ENCODE measurements around the gene GAB2. TPM values are rescaled to one million over a fixed set of nuclear protein-coding genes. Genes with fewer than 3 reads are reported as not detected.
A peak's percentile ranks its signal among the peaks of the same experiment; 100 is the strongest.
"Not testable (repeated sequence)": the region's sequence is repeated elsewhere in the genome, so short reads cannot be mapped to it uniquely, and the experiment has no call there.

The GAB2 gene
- total and polyA plus RNA-seq, 5 experiments from 2014 or later = 0.16 to 3.0 (median 1.0) TPM; not detected in 1

- DNase-seq (no peak), ATAC-seq (no peak)
- Mint-ChIP-seq H3K27me3 (no peaks in the 10 kb centered on the region), H3K4me3 (no peak overlapping the region), H3K4me1 (peaks cover 2 to 25% (median 11%) of the 10 kb centered on the region in 4 donors), H3K36me3 (no peaks in the 10 kb centered on the region), H3K9me3 (no peaks in the 10 kb centered on the region), H3K27ac (peak overlapping the region in 1 of 10 donors; percentile 27)
- POLR2A ChIA-PET = no interaction called here
Observed at GRCh38 chr11:78230161-78230877, 187.3 kb downstream of the GAB2 start.

- Mint-ChIP-seq H3K27ac (no peak overlapping the region), H3K36me3 (no peaks in the 10 kb centered on the region), H3K4me1 (peaks cover 2 to 35% (median 12%) of the 10 kb centered on the region in 4 donors), H3K4me3 (no peak overlapping the region), H3K27me3 (no peaks in the 10 kb centered on the region), H3K9me3 (no peaks in the 10 kb centered on the region)
- POLR2A ChIA-PET = no interaction called here
- DNase-seq = no peak
- ATAC-seq = no peak
Observed at GRCh38 chr11:78229106-78229505, 188.5 kb downstream of the GAB2 start.

- no peak overlapping the region for H3K4me3 Mint-ChIP-seq
- DNase-seq (peak in 1 of 10 donors; percentile 9), ATAC-seq (peak in 1 of 2 donors; percentile 49)
- no peaks in the 10 kb centered on the region for H3K27me3 Mint-ChIP-seq
- H3K36me3 Mint-ChIP-seq = no peaks in the 10 kb centered on the region
- POLR2A ChIA-PET = no interaction called here
- H3K27ac Mint-ChIP-seq = peak overlapping the region in 1 of 10 donors; percentile 6
- H3K4me1 Mint-ChIP-seq = peaks cover 3 to 41% (median 14%) of the 10 kb centered on the region in 4 donors
- H3K9me3 Mint-ChIP-seq = no peaks in the 10 kb centered on the region
Observed at GRCh38 chr11:78228467-78228866, 189.2 kb downstream of the GAB2 start.

- DNase-seq = no peak
- H3K36me3 Mint-ChIP-seq = no peaks in the 10 kb centered on the region
- POLR2A ChIA-PET = no interaction called here
- no peak for ATAC-seq
- H3K27me3 Mint-ChIP-seq = no peaks in the 10 kb centered on the region
- H3K4me3 Mint-ChIP-seq = no peak overlapping the region
- peak overlapping the region in 1 of 10 donors; percentile 6 for H3K27ac Mint-ChIP-seq
- peaks cover 8 to 47% (median 15%) of the 10 kb centered on the region in 4 donors for H3K4me1 Mint-ChIP-seq
- H3K9me3 Mint-ChIP-seq = no peaks in the 10 kb centered on the region
Observed at GRCh38 chr11:78227921-78228320, 189.7 kb downstream of the GAB2 start.

GRCh38 chr11:78226684-78227680, 190.6 kb downstream of the GAB2 start:
- POLR2A ChIA-PET = no interaction called here
- Mint-ChIP-seq H3K27ac (peak overlapping the region in 1 of 10 donors; percentile 27), H3K4me1 (peaks cover 8 to 50% (median 15%) of the 10 kb centered on the region in 4 donors), H3K9me3 (no peaks in the 10 kb centered on the region), H3K4me3 (no peak overlapping the region), H3K27me3 (no peaks in the 10 kb centered on the region), H3K36me3 (no peaks in the 10 kb centered on the region)
- ATAC-seq = no peak
- no peak for DNase-seq

GRCh38 chr11:78224906-78225420, 192.7 kb downstream of the GAB2 start:
- Mint-ChIP-seq H3K36me3 (no peaks in the 10 kb centered on the region), H3K4me3 (no peak overlapping the region)

GRCh38 chr11:78224506-78224905, 193.1 kb downstream of the GAB2 start:
- no peak overlapping the region for H3K4me3 Mint-ChIP-seq
- no peaks in the 10 kb centered on the region for H3K9me3 Mint-ChIP-seq
- peak overlapping the region in 2 of 10 donors; percentile 22 to 68 for H3K27ac Mint-ChIP-seq
- no peaks in the 10 kb centered on the region for H3K27me3 Mint-ChIP-seq
- POLR2A ChIA-PET = no interaction called here
- peaks cover 6 to 44% (median 14%) of the 10 kb centered on the region in 4 donors for H3K4me1 Mint-ChIP-seq
- no peak for ATAC-seq
- DNase-seq = no peak
- H3K36me3 Mint-ChIP-seq = no peaks in the 10 kb centered on the region

More at GRCh38 chr11:78224906-78225420, 192.7 kb downstream of the GAB2 start:
- H3K9me3 Mint-ChIP-seq = no peaks in the 10 kb centered on the region
- H3K4me1 Mint-ChIP-seq = peaks cover 9 to 45% (median 16%) of the 10 kb centered on the region in 4 donors
- peak overlapping the region in 3 of 10 donors; percentile 3 to 68 (median 22) for H3K27ac Mint-ChIP-seq
- DNase-seq = no peak
- POLR2A ChIA-PET = no interaction called here
- no peak for ATAC-seq
- H3K27me3 Mint-ChIP-seq = no peaks in the 10 kb centered on the region

- H3K27ac Mint-ChIP-seq = peak overlapping the region in 5 of 10 donors; percentile 24 to 76 (median 47)
Observed at GRCh38 chr11:78223320-78223954, 194.2 kb downstream of the GAB2 start.

GRCh38 chr11:78222726-78223125, 194.9 kb downstream of the GAB2 start:
- H3K36me3 Mint-ChIP-seq, H3K4me3 Mint-ChIP-seq, H3K27me3 Mint-ChIP-seq, H3K27ac Mint-ChIP-seq, POLR2A ChIA-PET, DNase-seq, H3K9me3 Mint-ChIP-seq, ATAC-seq: not testable (repeated sequence)
- H3K4me1 Mint-ChIP-seq = peaks cover 8 to 36% (median 13%) of the 10 kb centered on the region in 4 donors

More at GRCh38 chr11:78223320-78223954, 194.2 kb downstream of the GAB2 start:
- H3K4me3 Mint-ChIP-seq = peak overlapping the region in 1 of 10 donors; percentile 34
- no peak for ATAC-seq
- POLR2A ChIA-PET = no interaction called here
- no peak for DNase-seq
- H3K4me1 Mint-ChIP-seq = peaks cover 7 to 43% (median 13%) of the 10 kb centered on the region in 4 donors
- no peaks in the 10 kb centered on the region for H3K27me3 Mint-ChIP-seq
- no peaks in the 10 kb centered on the region for H3K36me3 Mint-ChIP-seq
- H3K9me3 Mint-ChIP-seq = no peaks in the 10 kb centered on the region

- DNase-seq (no peak), ATAC-seq (no peak)
- POLR2A ChIA-PET = no interaction called here
- H3K36me3 Mint-ChIP-seq = no peaks in the 10 kb centered on the region
- no peaks in the 10 kb centered on the region for H3K9me3 Mint-ChIP-seq
- H3K27ac Mint-ChIP-seq = peak overlapping the region in 6 of 10 donors; percentile 9 to 68 (median 39)
- H3K4me3 Mint-ChIP-seq = no peak overlapping the region
- H3K4me1 Mint-ChIP-seq = peaks cover 8 to 27% (median 13%) of the 10 kb centered on the region in 4 donors
- H3K27me3 Mint-ChIP-seq = no peaks in the 10 kb centered on the region
Observed at GRCh38 chr11:78221396-78222315, 196.0 kb downstream of the GAB2 start.

- no peaks in the 10 kb centered on the region for H3K27me3 Mint-ChIP-seq
- ATAC-seq (no peak), DNase-seq (no peak)
- peaks cover 8 to 27% (median 13%) of the 10 kb centered on the region in 4 donors for H3K4me1 Mint-ChIP-seq
- H3K36me3 Mint-ChIP-seq = peaks cover 0 to 2% (median under 1%) of the 10 kb centered on the region in 3 donors
- POLR2A ChIA-PET = no interaction called here
- no peak overlapping the region for H3K4me3 Mint-ChIP-seq
- H3K27ac Mint-ChIP-seq = peak overlapping the region in 7 of 10 donors; percentile 34 to 88 (median 57)
- no peaks in the 10 kb centered on the region for H3K9me3 Mint-ChIP-seq
Observed at GRCh38 chr11:78220218-78221157, 197.1 kb downstream of the GAB2 start.
